Uterus (tissue), 4 donors: Measurements from ENCODE around the gene PPP2R1B. TPM values are rescaled to one million over a fixed set of nuclear protein-coding genes. Genes with fewer than 3 reads are reported as not detected.
A peak's percentile ranks its signal among the peaks of the same experiment; 100 is the strongest.

ENCODE experiments used
- DNase-seq, 2 donors: peaks; one replicate each; pipeline ENCODE4 v3.0.0-alpha.2; 2019 to 2020
- H3K27ac ChIP-seq, 2 donors: fragments of 200-600 bp; sonication (generic); 1 replicate in 1 of 2; 2 replicates in 1 of 2; pipeline ENCODE4 v1.5.1; 2016 to 2018
- H3K27me3 ChIP-seq, 2 donors: fragments of 200-600 bp; sonication (generic); one replicate each; pipeline ENCODE4 v1.5.1; 2018 to 2019; ENCODE audit warnings: control low read depth in 1 of 2
- H3K36me3 ChIP-seq, 2 donors: fragments of 200-600 bp; sonication (generic); one replicate each; pipeline ENCODE4 v1.5.1; 2019; ENCODE audit warnings: control low read depth in 1 of 2
- H3K4me1 ChIP-seq, 2 donors: fragments of 200-600 bp; sonication (generic); one replicate each; pipeline ENCODE4 v1.5.1; 2018 to 2019; ENCODE audit warnings: control low read depth in 1 of 2
- H3K4me3 ChIP-seq, 2 donors: fragments of 200-600 bp; sonication (generic); 1 replicate in 1 of 2; 2 replicates in 1 of 2; pipeline ENCODE4 v1.5.1; 2018 to 2019; ENCODE audit warnings: mild to moderate bottlenecking in 1 of 2
- H3K9me3 ChIP-seq, 2 donors: fragments of 200-600 bp; sonication (generic); one replicate each; pipeline ENCODE4 v1.5.1; 2019; ENCODE audit warnings: control low read depth in 1 of 2
- CTCF ChIP-seq, 4 experiments: fragments of 200-600 bp in 2 of 4; fragments of 450-650 bp in 2 of 4; sonication (generic) in 2 of 4; IDR thresholded peaks; one replicate each; pipeline ENCODE4 v1.5.1; 2016 to 2019; ENCODE audit warnings: antibody characterized with exemption in 4 of 4, mild to moderate bottlenecking in 2 of 4, moderate library complexity in 1 of 4
- POLR2A ChIP-seq, 2 donors: fragments of 450-650 bp; IDR thresholded peaks; one replicate each; pipeline ENCODE4 v1.6.1; 2016; ENCODE audit warnings: antibody characterized with exemption in 2 of 2, mild to moderate bottlenecking in 1 of 2, moderate library complexity in 1 of 2
- intact Hi-C: fragments of 100-400 bp; cut with DNase I; formaldehyde crosslinking; loops from one replicate; pipeline ENCODE4 v1.15.1; 2023; ENCODE audit warnings: low total_unique reads
- total RNA-seq, 4 donors: library from RNA; depleted of rRNA in 3 of 4; stranded (reverse); fragments of >200 nt in 3 of 4; gene quantifications; one replicate each; pipeline versions ENCODE4 v1.1.0 to v1.2.4, GENCODE V29; 2014 to 2023
- donor health status: DM: yes; HTN: yes; CAD: no.

PPP2R1B gene
- total RNA-seq, 4 donors from 2014 or later = 12.0 to 30.0 (median 28.4) TPM

GRCh38 chr11:111707691-111708067 is 58.5 kb downstream of the PPP2R1B start:
- Histone ChIP-seq H3K4me3 (no peak overlapping the region), H3K4me1 (no peaks in the 10 kb centered on the region), H3K27ac (peak overlapping the region in 1 of 2 donors; percentile 20), H3K27me3 (no peaks in the 10 kb centered on the region), H3K36me3 (no peaks in the 10 kb centered on the region), H3K9me3 (no peaks in the 10 kb centered on the region)
- TF ChIP-seq POLR2A (IDR thresholded peaks at IDR 0.05) (no peak), CTCF (IDR thresholded peaks at IDR 0.05) (no peak)
- intact Hi-C loops = no loop called here
- no peak for DNase-seq

GRCh38 chr11:111707039-111707690 is 59.0 kb downstream of the PPP2R1B start:
- no peaks in the 10 kb centered on the region for H3K36me3 ChIP-seq

GRCh38 chr11:111703576-111703975 is 62.6 kb downstream of the PPP2R1B start:
- Histone ChIP-seq H3K27me3 (no peaks in the 10 kb centered on the region), H3K4me1 (no peaks in the 10 kb centered on the region), H3K36me3 (no peaks in the 10 kb centered on the region), H3K27ac (no peak overlapping the region), H3K4me3 (no peak overlapping the region), H3K9me3 (no peaks in the 10 kb centered on the region)
- no peak for DNase-seq
- intact Hi-C loops = no loop called here
- no peak for TF ChIP-seq CTCF (IDR thresholded peaks at IDR 0.05)
- no peak for TF ChIP-seq POLR2A (IDR thresholded peaks at IDR 0.05)

More at GRCh38 chr11:111707039-111707690, 59.0 kb downstream of the PPP2R1B start:
- Histone ChIP-seq H3K9me3 (no peaks in the 10 kb centered on the region), H3K27ac (peak overlapping the region in 1 of 2 donors; percentile 20), H3K4me3 (no peak overlapping the region), H3K27me3 (no peaks in the 10 kb centered on the region), H3K4me1 (no peaks in the 10 kb centered on the region)
- DNase-seq = peak in 1 of 2 donors; percentile 60
- TF ChIP-seq CTCF (IDR thresholded peaks at IDR 0.05) = no peak
- TF ChIP-seq POLR2A (IDR thresholded peaks at IDR 0.05) = no peak
- intact Hi-C loops = no loop called here

- DNase-seq = no peak
- no peak overlapping the region for H3K27ac ChIP-seq
- no peaks in the 10 kb centered on the region for H3K9me3 ChIP-seq
- H3K4me3 ChIP-seq = no peak overlapping the region
- H3K4me1 ChIP-seq = no peaks in the 10 kb centered on the region
- H3K36me3 ChIP-seq = no peaks in the 10 kb centered on the region
- TF ChIP-seq POLR2A (IDR thresholded peaks at IDR 0.05) (no peak), CTCF (IDR thresholded peaks at IDR 0.05) (no peak)
- intact Hi-C loops = no loop called here
- no peaks in the 10 kb centered on the region for H3K27me3 ChIP-seq
Measured at GRCh38 chr11:111702623-111703022, 63.6 kb downstream of the PPP2R1B start.

GRCh38 chr11:111700162-111700561 is 66.0 kb downstream of the PPP2R1B start:
- Histone ChIP-seq H3K36me3 (no peaks in the 10 kb centered on the region), H3K4me1 (no peaks in the 10 kb centered on the region), H3K27ac (no peak overlapping the region), H3K4me3 (no peak overlapping the region), H3K27me3 (no peaks in the 10 kb centered on the region), H3K9me3 (no peaks in the 10 kb centered on the region)
- DNase-seq = no peak
- TF ChIP-seq CTCF (IDR thresholded peaks at IDR 0.05) = no peak
- TF ChIP-seq POLR2A (IDR thresholded peaks at IDR 0.05) = no peak
- intact Hi-C loops = no loop called here
